Lower leg skin (tissue), 4 donors: Measurements from ENCODE around the gene FAM171A2. TPM values are rescaled to one million over a fixed set of nuclear protein-coding genes. Genes with fewer than 3 reads are reported as not detected.
A peak's percentile ranks its signal among the peaks of the same experiment; 100 is the strongest.
"Not testable (repeated sequence)": the region's sequence is repeated elsewhere in the genome, so short reads cannot be mapped to it uniquely, and the experiment has no call there.

Experiments
- DNase-seq, 2 donors: peaks; one replicate each; pipeline ENCODE4 v3.0.0-alpha.2; 2019; ENCODE audit warnings: low spot score in 2 of 2
- H3K4me3 ChIP-seq: fragments of 200-600 bp; sonication (generic); 2 replicates; pipeline ENCODE4 v1.5.1; 2017; ENCODE audit warnings: mild to moderate bottlenecking, low read depth; ENCODE audit not compliant: poor library complexity, severe bottlenecking
- POLR2A ChIP-seq, 2 donors: fragments of 450-650 bp; IDR thresholded peaks; one replicate each; pipeline ENCODE4 v1.6.1; 2016 to 2017; ENCODE audit warnings: antibody characterized with exemption in 2 of 2, mild to moderate bottlenecking in 1 of 2, moderate library complexity in 1 of 2
- WGBS, 2 donors: methylation state at CpG; one replicate each; pipeline ENCODE4 v1.1.5; 2018; 5-methylcytosine and 5-hydroxymethylcytosine counted together
- intact Hi-C: fragments of 100-400 bp; cut with DNase I; formaldehyde crosslinking; loops from one replicate; pipeline ENCODE4 v1.15.0; 2023; ENCODE audit warnings: low total_unique reads
- total RNA-seq, 4 donors: library from RNA; depleted of rRNA; stranded (reverse); fragments of >200 nt; gene quantifications; one replicate each; pipeline ENCODE4 v1.1.0, GENCODE V29; 2016
- TF ChIP-seq, protein P1 (sequence below), 3 donors: fragments of 450-650 bp; IDR thresholded peaks; one replicate each; pipeline ENCODE4 v1.5.1; 2016; ENCODE audit warnings: antibody characterized with exemption in 3 of 3, mild to moderate bottlenecking in 3 of 3, moderate library complexity in 2 of 3

FAM171A2 gene
- total RNA-seq, 4 donors from 2014 or later = 0.95 to 2.8 (median 2.4) TPM

DNA sequence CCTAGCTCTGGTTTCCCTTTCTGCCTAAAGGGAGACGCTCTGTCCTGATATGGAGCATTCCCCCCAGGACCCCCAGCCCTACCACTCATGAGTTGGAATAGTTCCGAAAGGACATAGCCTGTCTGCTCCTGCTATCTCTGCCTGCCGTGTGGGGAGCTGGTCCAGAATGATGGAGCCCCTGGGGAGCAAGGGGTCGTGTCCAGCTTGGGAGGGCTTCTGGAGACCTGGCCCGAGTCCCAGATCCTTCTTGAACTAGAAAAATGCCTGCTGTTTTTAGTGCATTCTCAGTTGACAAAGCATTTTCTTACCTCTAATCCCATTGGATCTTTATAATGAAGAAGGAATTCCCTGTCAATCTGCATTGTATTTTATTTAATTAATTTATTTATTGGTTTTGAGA lies 27.7 kb downstream of the FAM171A2 start:
- intact Hi-C loops = no loop called here
- 45 to 58% methylated on average over 5 of the region's 5 CpGs for WGBS, 2 donors
- TF ChIP-seq, protein P1, sequence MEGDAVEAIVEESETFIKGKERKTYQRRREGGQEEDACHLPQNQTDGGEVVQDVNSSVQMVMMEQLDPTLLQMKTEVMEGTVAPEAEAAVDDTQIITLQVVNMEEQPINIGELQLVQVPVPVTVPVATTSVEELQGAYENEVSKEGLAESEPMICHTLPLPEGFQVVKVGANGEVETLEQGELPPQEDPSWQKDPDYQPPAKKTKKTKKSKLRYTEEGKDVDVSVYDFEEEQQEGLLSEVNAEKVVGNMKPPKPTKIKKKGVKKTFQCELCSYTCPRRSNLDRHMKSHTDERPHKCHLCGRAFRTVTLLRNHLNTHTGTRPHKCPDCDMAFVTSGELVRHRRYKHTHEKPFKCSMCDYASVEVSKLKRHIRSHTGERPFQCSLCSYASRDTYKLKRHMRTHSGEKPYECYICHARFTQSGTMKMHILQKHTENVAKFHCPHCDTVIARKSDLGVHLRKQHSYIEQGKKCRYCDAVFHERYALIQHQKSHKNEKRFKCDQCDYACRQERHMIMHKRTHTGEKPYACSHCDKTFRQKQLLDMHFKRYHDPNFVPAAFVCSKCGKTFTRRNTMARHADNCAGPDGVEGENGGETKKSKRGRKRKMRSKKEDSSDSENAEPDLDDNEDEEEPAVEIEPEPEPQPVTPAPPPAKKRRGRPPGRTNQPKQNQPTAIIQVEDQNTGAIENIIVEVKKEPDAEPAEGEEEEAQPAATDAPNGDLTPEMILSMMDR (IDR thresholded peaks at IDR 0.05) = no peak
- no peak for TF ChIP-seq POLR2A (IDR thresholded peaks at IDR 0.05)
- H3K4me3 ChIP-seq = no peak overlapping the region
- no peak for DNase-seq

DNA sequence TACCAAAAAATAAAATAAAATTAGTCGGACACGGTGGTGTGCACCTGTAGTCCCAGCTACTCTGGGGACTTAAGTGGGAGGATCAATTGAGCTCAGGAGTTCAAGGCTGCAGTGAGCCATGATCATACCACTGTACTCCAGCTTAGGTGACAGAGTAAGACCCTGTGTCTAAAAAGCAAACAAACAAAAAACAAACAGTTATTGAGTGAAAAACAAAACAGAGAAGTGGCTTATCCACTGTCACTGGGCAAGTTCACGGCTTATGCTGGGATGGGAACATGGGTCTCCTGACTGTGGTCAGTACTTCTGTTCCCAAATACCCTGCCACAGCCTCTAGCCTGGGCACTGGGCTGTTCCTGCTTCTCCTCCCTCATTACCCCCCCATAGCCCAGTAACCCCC lies 28.1 kb downstream of the FAM171A2 start:
- DNase-seq = no peak
- no peak for TF ChIP-seq POLR2A (IDR thresholded peaks at IDR 0.05)
- TF ChIP-seq, protein P1 (IDR thresholded peaks at IDR 0.05) = no peak
- intact Hi-C loops = no loop called here
- no peak overlapping the region for H3K4me3 ChIP-seq
- WGBS, 2 donors = 79 to 83% methylated on average over 3 of the region's 3 CpGs

DNA sequence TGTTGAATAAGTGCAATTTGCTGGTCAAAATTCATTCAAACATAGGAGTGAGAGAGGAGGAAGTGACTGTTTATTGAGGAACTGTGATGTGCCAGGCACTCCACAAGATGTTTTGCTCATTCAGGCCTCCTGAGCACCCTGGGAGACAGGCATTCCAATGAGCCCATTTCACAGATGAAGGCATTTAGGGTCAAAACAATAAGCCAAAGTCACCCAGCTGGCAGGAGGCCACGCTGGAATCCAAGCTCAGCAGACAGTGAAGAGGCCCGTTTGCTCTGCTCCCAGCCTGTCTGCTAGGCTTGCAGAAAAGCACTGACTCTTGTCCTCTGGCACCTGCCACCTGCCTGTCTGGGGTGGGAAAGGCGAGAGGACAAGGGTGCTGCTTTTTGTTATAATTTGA lies 28.9 kb downstream of the FAM171A2 start:
- TF ChIP-seq, protein P1 (IDR thresholded peaks at IDR 0.05) = no peak
- TF ChIP-seq POLR2A (IDR thresholded peaks at IDR 0.05) = no peak
- DNase-seq = no peak
- intact Hi-C loops = no loop called here
- WGBS, 2 donors = 54 to 66% methylated on average over 3 of the region's 3 CpGs
- no peak overlapping the region for H3K4me3 ChIP-seq

DNA sequence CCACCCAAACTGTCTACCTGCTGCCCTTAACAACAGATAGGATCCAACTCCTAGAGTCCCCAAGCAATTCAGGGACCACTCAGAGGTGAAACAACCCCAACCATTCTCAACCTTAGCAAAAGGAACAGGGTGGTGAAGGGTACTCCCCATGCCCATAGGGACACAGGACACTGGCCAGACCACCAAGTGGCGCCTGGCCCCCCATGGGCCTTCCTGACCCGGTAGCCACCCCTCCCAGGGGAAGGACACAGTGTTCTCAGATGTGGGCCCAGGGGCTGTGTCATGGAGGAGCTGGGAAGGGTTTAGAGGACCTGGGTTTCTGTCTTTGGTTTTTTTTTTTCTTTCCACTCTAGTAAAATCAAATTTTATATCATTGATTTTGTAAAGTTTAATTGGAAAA lies 29.3 kb downstream of the FAM171A2 start:
- no peak overlapping the region for H3K4me3 ChIP-seq
- intact Hi-C loops = no loop called here
- no peak for DNase-seq
- WGBS, 2 donors = 54 to 66% methylated on average over 2 of the region's 2 CpGs
- TF ChIP-seq POLR2A (IDR thresholded peaks at IDR 0.05) = no peak
- TF ChIP-seq, protein P1 (IDR thresholded peaks at IDR 0.05) = no peak

DNA sequence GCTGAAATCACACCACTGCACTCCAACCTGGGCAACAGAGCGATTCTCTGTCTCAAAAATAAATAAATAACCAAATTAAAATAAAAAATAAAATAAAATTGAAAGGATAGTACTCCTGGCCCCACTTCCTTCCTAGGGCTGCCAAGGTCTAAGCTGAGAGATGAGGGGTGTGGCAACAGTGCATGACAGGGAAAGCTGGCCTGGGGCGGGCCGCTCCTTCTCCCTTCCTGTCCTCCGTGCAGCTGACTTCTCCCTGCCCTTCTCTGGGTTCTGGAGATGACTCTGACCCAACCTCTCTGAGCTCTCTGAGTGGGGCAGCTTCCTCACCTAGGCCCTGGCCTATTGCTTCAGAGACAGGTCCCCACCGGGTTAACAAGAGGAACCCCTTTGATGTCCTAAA lies 30.3 kb downstream of the FAM171A2 start:
- WGBS, 2 donors = 40 to 43% methylated on average over 5 of the region's 5 CpGs
- TF ChIP-seq, protein P1 (IDR thresholded peaks at IDR 0.05) = no peak
- no peak for TF ChIP-seq POLR2A (IDR thresholded peaks at IDR 0.05)
- H3K4me3 ChIP-seq = no peak overlapping the region
- intact Hi-C loops = no loop called here
- no peak for DNase-seq

DNA sequence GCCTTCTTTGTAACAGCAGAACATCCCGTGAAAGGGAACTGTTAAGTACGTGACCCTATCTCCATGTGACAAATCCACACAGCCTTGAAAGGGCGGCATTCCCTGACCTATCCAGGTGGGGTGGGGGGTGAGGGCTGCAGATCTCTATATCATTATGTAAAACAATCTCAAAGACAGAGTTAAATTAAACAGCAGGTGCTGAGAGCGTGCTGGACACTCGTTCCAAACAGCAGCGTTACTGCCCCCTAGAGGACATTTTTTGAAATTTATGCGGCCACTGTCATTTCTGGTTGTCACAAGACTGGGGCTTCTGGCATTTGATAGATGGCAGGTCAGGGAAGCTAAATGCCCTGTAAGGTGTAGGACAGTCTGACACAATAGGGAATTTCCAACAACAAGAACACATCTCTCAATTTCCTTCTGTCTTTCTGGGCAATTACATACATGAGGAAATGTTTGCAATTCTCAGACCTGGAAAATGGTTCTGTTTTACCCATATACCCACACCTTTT lies 32.3 kb downstream of the FAM171A2 start:
- TF ChIP-seq, protein P1 (IDR thresholded peaks at IDR 0.05) = no peak
- no peak for TF ChIP-seq POLR2A (IDR thresholded peaks at IDR 0.05)
- H3K4me3 ChIP-seq = no peak overlapping the region
- DNase-seq = peak; percentile 79 to 91
- intact Hi-C loops = no loop called here
- WGBS, 2 donors = 2 to 3% methylated on average over 7 of the region's 7 CpGs

DNA sequence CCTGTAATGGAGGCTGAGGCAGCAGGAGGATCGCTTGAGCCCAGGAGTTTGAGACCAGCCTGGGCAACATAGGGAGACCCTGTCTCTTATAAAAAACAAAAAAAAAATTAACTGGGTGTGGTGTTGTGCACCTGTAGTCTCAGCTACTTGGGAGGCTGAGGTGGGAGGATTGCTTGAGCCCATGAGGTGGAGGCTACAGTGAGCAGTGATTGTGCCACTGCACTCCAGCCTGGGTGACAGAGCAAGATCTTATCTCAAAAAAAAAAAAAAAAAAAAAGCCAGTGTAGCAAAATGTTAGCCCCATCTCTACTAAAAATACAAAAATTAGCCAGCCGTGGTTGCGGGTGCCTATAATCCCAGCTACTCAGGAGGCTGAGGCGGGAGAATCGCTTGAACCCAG lies 33.4 kb downstream of the FAM171A2 start:
- DNase-seq, H3K4me3 ChIP-seq, intact Hi-C loops: not testable (repeated sequence)
- 84 to 88% methylated on average over 5 of the region's 5 CpGs for whole genome bisulfite sequencing, 2 donors

DNA sequence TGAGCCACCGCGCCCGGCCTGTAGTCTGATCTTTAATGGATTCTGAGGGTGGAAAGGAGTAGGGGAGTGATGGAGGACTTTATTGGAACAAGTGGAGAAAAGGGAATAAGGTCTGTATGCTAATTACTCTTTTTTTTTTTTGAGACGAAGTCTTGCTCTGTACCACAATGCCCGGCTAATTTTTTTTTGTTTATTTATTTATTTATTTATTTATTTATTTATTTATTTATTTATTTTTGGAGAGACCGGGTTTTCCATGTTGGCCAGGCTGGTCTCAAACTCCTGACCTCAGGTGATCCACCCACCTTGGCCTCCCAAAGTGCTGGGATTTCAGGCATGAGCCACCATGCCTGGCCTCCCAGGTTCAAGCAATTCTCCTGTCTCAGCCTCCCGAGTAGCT lies 34.1 kb downstream of the FAM171A2 start:
- H3K4me3 ChIP-seq, DNase-seq, intact Hi-C loops: not testable (repeated sequence)
- WGBS, 2 donors = 87 to 94% methylated on average over 7 of the region's 7 CpGs
